ENCODE results near the gene EIF2S1.

The EIF2S1 gene

GRCh38 chr14:67357969-67358354 lies 2.2 kb upstream of the EIF2S1 start:
- no peak for TF ChIP-seq CTCF (IDR thresholded peaks at IDR 0.05; ENCODE audit: control insufficient read depth, extremely low read depth, insufficient read depth)
- no peak overlapping the region; the same call in 1 of the 2 replicates for H3K4me3 ChIP-seq (ENCODE audit: low read depth, low read length)
- no peak for DNase-seq (ENCODE audit: low read depth)

GRCh38 chr14:67358924-67359774 lies 979 bp upstream of the EIF2S1 start:
- no peak for TF ChIP-seq CTCF (IDR thresholded peaks at IDR 0.05; ENCODE audit: control insufficient read depth, extremely low read depth, insufficient read depth)
- no peak for DNase-seq (ENCODE audit: low read depth)
- peak overlapping the region; percentile 92 for H3K4me3 ChIP-seq (ENCODE audit: low read depth, low read length)

GRCh38 chr14:67360470-67361206 lies 510 bp downstream of the EIF2S1 start:
- DNase-seq (ENCODE audit: low read depth): no peak
- TF ChIP-seq CTCF (IDR thresholded peaks at IDR 0.05; ENCODE audit: control insufficient read depth, extremely low read depth, insufficient read depth): no peak

GRCh38 chr14:67365476-67365875 lies 5.3 kb downstream of the EIF2S1 start:
- DNase-seq (ENCODE audit: low read depth): no peak
- TF ChIP-seq CTCF (IDR thresholded peaks at IDR 0.05; ENCODE audit: control insufficient read depth, extremely low read depth, insufficient read depth): no peak

More at GRCh38 chr14:67360470-67361206, 510 bp downstream of the EIF2S1 start:
- peak overlapping the region; percentile 92 for H3K4me3 ChIP-seq (ENCODE audit: low read depth, low read length)

GRCh38 chr14:67370830-67371229 lies 10.7 kb downstream of the EIF2S1 start:
- H3K4me3 ChIP-seq (ENCODE audit: low read depth, low read length): no peak overlapping the region
- no peak for TF ChIP-seq CTCF (IDR thresholded peaks at IDR 0.05; ENCODE audit: control insufficient read depth, extremely low read depth, insufficient read depth)
- DNase-seq (ENCODE audit: low read depth): no peak

More at GRCh38 chr14:67365476-67365875, 5.3 kb downstream of the EIF2S1 start:
- H3K4me3 ChIP-seq (ENCODE audit: low read depth, low read length): no peak overlapping the region

- no peak for TF ChIP-seq CTCF (IDR thresholded peaks at IDR 0.05; ENCODE audit: control insufficient read depth, extremely low read depth, insufficient read depth)
- no peak overlapping the region for H3K4me3 ChIP-seq (ENCODE audit: low read depth, low read length)
- peak; percentile 75 for DNase-seq (ENCODE audit: low read depth)
These were observed 11.4 kb downstream of the EIF2S1 start for GRCh38 chr14:67371247-67372148.
